Neural cell (in vitro differentiated cells): ENCODE measurements around the gene HSD17B2. TPM values are rescaled to one million over a fixed set of nuclear protein-coding genes. Genes with fewer than 3 reads are reported as not detected.

Source experiments
- H2AFZ ChIP-seq: fragments of 200-600, 300-800 bp; sonication (generic), shearing (Covaris generic); 2 replicates; pipeline ENCODE4 v1.6.0; 2014; ENCODE audit warnings: low read depth, mild to moderate bottlenecking, antibody characterized with exemption, low read length, moderate library complexity
- H3F3A ChIP-seq: fragments of 200-600 bp; shearing (Covaris generic); 2 replicates; pipeline ENCODE4 v1.6.1; 2016; ENCODE audit warnings: mild to moderate bottlenecking, moderate library complexity, mixed read lengths, antibody characterized with exemption, low read length; ENCODE audit not compliant: insufficient read depth, poor library complexity, severe bottlenecking
- H3K27ac ChIP-seq: fragments of 200-600, 300-800 bp; sonication (generic), shearing (Covaris generic); 2 replicates; pipeline ENCODE4 v1.5.1; 2014; ENCODE audit warnings: mild to moderate bottlenecking, low read length, moderate library complexity
- H3K27me3 ChIP-seq: fragments of 300-800, 200-600 bp; sonication (generic), shearing (Covaris generic); 2 replicates; pipeline ENCODE4 v1.6.0; 2014; ENCODE audit warnings: mild to moderate bottlenecking, low read depth, low read length, moderate library complexity; ENCODE audit not compliant: insufficient read depth
- H3K36me3 ChIP-seq: fragments of 300-800, 200-600 bp; sonication (generic), shearing (Covaris generic); 2 replicates; pipeline ENCODE4 v1.5.1; 2014; ENCODE audit warnings: mild to moderate bottlenecking, antibody characterized with exemption, low read length, moderate library complexity; ENCODE audit not compliant: insufficient read depth
- H3K4me2 ChIP-seq: fragments of 300-800, 200-600 bp; sonication (generic), shearing (Covaris generic); 2 replicates; pipeline ENCODE4 v1.6.0; 2014; ENCODE audit warnings: mild to moderate bottlenecking, low read length
- H3K4me3 ChIP-seq: fragments of 300-800, 200-600 bp; sonication (generic), shearing (Covaris generic); 2 replicates; pipeline ENCODE4 v1.5.1; 2014; ENCODE audit warnings: mild to moderate bottlenecking, low read length, moderate library complexity
- H3K79me2 ChIP-seq: fragments of 200-600 bp; shearing (Covaris generic); replicated peaks from 2 replicates; pipeline ENCODE4 v1.6.0; 2014; ENCODE audit warnings: mild to moderate bottlenecking, low read length, moderate library complexity; ENCODE audit not compliant: insufficient read depth
- H3K9ac ChIP-seq: fragments of 300-800, 200-600 bp; sonication (generic), shearing (Covaris generic); 2 replicates; pipeline ENCODE4 v1.6.1; 2016; ENCODE audit warnings: mild to moderate bottlenecking, low read length, mixed read lengths
- H3K9me2 ChIP-seq: fragments of 200-600 bp; shearing (Covaris generic); 2 replicates; pipeline ENCODE4 v1.6.1; 2016; ENCODE audit warnings: mild to moderate bottlenecking, low read length, mixed read lengths; ENCODE audit not compliant: insufficient read depth
- H3K9me3 ChIP-seq: fragments of 200-600, 300-800 bp; sonication (generic), shearing (Covaris generic); 2 replicates; pipeline ENCODE4 v1.6.1; 2016; ENCODE audit warnings: mild to moderate bottlenecking, mixed run types, low read length, moderate library complexity, mixed read lengths
- H4K20me1 ChIP-seq: fragments of 200-600 bp; shearing (Covaris generic); 2 replicates; pipeline ENCODE4 v1.6.1; 2016; ENCODE audit warnings: mild to moderate bottlenecking, mixed run types; ENCODE audit not compliant: insufficient read depth
- EP300 ChIP-seq: fragments of 450-650 bp; conservative IDR thresholded peaks from 2 replicates; pipeline ENCODE4 v1.6.1; 2014; ENCODE audit warnings: antibody characterized with exemption, mild to moderate bottlenecking, moderate library complexity; ENCODE audit not compliant: poor library complexity, severe bottlenecking
- EZH2 ChIP-seq: fragments of 200-600, 300-800 bp; shearing (Covaris generic), sonication (generic); IDR thresholded peaks from 2 replicates; pipeline ENCODE4 v1.6.1; 2014; ENCODE audit warnings: antibody characterized with exemption, low read length, borderline replicate concordance, mild to moderate bottlenecking; ENCODE audit not compliant: insufficient read depth, poor library complexity, severe bottlenecking
- MXI1 ChIP-seq: fragments of 450-650 bp; conservative IDR thresholded peaks from 2 replicates; pipeline ENCODE4 v1.6.1; 2014; ENCODE audit warnings: antibody characterized with exemption, mild to moderate bottlenecking; ENCODE audit not compliant: poor library complexity, severe bottlenecking
- POLR2AphosphoS5 ChIP-seq: IDR thresholded peaks from 2 replicates; pipeline ENCODE4 v1.6.1; 2012
- RAD21 ChIP-seq: fragments of 450-650 bp; conservative IDR thresholded peaks from 2 replicates; pipeline ENCODE4 v1.6.1; 2014; ENCODE audit warnings: antibody characterized with exemption, mild to moderate bottlenecking, moderate library complexity
- REST ChIP-seq: IDR thresholded peaks from 2 replicates; pipeline ENCODE4 v1.6.1; 2012; ENCODE audit warnings: borderline replicate concordance
- SMC3 ChIP-seq: fragments of 450-650 bp; conservative IDR thresholded peaks from 2 replicates; pipeline ENCODE4 v1.6.1; 2014; ENCODE audit warnings: antibody characterized with exemption, mild to moderate bottlenecking, moderate library complexity; ENCODE audit not compliant: poor library complexity
- TAF1 ChIP-seq: IDR thresholded peaks from 2 replicates; pipeline ENCODE4 v1.6.1; 2012; ENCODE audit warnings: low read depth
- polyA plus RNA-seq: library from polyadenylated mRNA; depleted of rRNA; stranded (reverse); fragments of >200 nt; gene quantifications from 2 replicates; pipeline ENCODE4 v1.2.3, GENCODE V29; 2014
- TF ChIP-seq, protein P1 (sequence below): fragments of 450-650 bp; IDR thresholded peaks from 2 replicates; pipeline ENCODE4 v1.5.1; 2014; ENCODE audit warnings: antibody characterized with exemption, mild to moderate bottlenecking, moderate library complexity; ENCODE audit not compliant: poor library complexity, severe bottlenecking

HSD17B2 gene
- polyA plus RNA-seq, 1 donor from 2014 or later, result not detected

DNA sequence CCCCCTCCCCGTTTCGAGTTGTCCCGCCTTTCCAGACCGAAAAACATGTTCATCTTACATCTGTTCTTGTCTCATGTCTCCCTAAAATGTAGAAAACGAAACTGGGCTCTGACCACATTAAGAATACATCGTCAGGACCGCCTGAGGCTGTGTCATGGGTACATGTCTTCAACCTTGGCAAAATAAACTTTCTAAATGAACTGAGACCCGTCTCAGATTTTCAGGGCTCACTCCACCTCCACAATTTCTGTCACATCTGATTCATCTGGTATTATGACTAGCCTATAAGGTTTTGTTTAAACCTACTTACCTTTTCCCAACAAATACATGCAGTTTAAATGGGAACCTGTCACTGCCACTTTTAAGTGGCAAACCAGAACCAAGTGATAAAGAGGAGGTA, 24.4 kb upstream of the HSD17B2 start:
- Histone ChIP-seq H3K36me3 (no peaks in the 10 kb centered on the region), H3F3A (no peaks in the 10 kb centered on the region), H3K9ac (no peak overlapping the region), H3K27me3 (no peaks in the 10 kb centered on the region), H3K27ac (no peak overlapping the region), H4K20me1 (no peaks in the 10 kb centered on the region), H3K4me3 (no peak overlapping the region), H2AFZ (no peak overlapping the region), H3K9me2 (no peaks in the 10 kb centered on the region), H3K9me3 (no peaks in the 10 kb centered on the region), H3K4me2 (no peak overlapping the region), H3K79me2 (no peaks in the 10 kb centered on the region)
- TF ChIP-seq RAD21 (no peak), SMC3 (no peak), EZH2 (no peak)

DNA sequence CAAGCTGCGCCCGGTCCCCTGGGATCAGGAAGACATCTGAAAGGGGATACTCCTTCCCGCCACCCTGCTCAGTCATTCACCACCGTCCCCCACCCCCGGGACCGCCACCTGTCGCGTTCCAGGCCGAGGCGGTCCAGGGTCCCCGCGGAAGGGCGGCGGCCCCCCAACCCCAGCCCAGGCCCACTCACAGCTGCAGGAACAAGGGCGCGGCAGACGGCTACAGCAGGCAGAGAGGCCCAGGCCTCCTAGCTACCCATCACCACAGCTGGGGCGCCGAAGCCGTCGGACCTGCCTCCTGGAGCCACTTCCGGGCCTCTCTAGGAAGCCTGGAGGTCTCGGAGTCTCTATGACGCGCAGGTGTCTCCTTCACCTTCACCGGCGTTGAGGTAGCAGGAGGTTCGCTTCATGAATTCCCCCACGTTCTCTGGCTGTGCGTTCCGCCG, 23.8 kb upstream of the HSD17B2 start, which contains the start of gene SDR42E1:
Gene SDR42E1, minus strand, starts transcription at position 272 of the 443 bp plus-strand sequence. CDS start 10,612 bp downstream, outside the sequence.
- Histone ChIP-seq H3K4me2 (no peak within 1 kb of the TSS), H3K9ac (no peak within 1 kb of the TSS), H3K79me2 (no peaks in the 10 kb centered on the region), H3K27me3 (no peaks in the 10 kb centered on the region), H3K27ac (no peak within 1 kb of the TSS), H3F3A (no peaks in the 10 kb centered on the region), H3K36me3 (no peaks in the 10 kb centered on the region), H3K9me2 (no peaks in the 10 kb centered on the region), H3K4me3 (no peak within 1 kb of the TSS), H2AFZ (no peak within 1 kb of the TSS), H4K20me1 (no peaks in the 10 kb centered on the region), H3K9me3 (no peaks in the 10 kb centered on the region)
- TF ChIP-seq REST (no peak), RAD21 (no peak), EP300 (no peak), EZH2 (no peak), TAF1 (no peak), SMC3 (no peak), MXI1 (no peak), POLR2AphosphoS5 (no peak)
- TF ChIP-seq, protein P1, sequence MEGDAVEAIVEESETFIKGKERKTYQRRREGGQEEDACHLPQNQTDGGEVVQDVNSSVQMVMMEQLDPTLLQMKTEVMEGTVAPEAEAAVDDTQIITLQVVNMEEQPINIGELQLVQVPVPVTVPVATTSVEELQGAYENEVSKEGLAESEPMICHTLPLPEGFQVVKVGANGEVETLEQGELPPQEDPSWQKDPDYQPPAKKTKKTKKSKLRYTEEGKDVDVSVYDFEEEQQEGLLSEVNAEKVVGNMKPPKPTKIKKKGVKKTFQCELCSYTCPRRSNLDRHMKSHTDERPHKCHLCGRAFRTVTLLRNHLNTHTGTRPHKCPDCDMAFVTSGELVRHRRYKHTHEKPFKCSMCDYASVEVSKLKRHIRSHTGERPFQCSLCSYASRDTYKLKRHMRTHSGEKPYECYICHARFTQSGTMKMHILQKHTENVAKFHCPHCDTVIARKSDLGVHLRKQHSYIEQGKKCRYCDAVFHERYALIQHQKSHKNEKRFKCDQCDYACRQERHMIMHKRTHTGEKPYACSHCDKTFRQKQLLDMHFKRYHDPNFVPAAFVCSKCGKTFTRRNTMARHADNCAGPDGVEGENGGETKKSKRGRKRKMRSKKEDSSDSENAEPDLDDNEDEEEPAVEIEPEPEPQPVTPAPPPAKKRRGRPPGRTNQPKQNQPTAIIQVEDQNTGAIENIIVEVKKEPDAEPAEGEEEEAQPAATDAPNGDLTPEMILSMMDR, result no peak
